GM21367 (cell line): Measurements from ENCODE around the gene KLHL36.
"Not testable (repeated sequence)": the region's sequence is repeated elsewhere in the genome, so short reads cannot be mapped to it uniquely, and the experiment has no call there.

Experiments
- ATAC-seq: cut with Tn5 transposase; IDR thresholded peaks from one replicate; pipeline ENCODE4 v1.9.1; 2021; ENCODE audit not compliant: unreplicated experiment

Gene KLHL36

GRCh38 chr16:84614968-84615813, 33.1 kb upstream of the KLHL36 start:
- ATAC-seq, result no peak

- no peak for ATAC-seq
Observed at GRCh38 chr16:84616515-84616914, 31.8 kb upstream of the KLHL36 start.

- no peak for ATAC-seq
Observed at GRCh38 chr16:84617041-84617790, 31.1 kb upstream of the KLHL36 start.

GRCh38 chr16:84617791-84618580, 30.3 kb upstream of the KLHL36 start, which contains the start of gene COTL1:
Gene COTL1 (minus strand): TSS chr16:84618078. CDS start chr16:84617914, 164 bp downstream.
- ATAC-seq, result peak; percentile 74

- no peak for ATAC-seq
Observed at GRCh38 chr16:84618581-84619460, 29.5 kb upstream of the KLHL36 start.

GRCh38 chr16:84620913-84621312, 27.4 kb upstream of the KLHL36 start:
- not testable (repeated sequence) for ATAC-seq

- ATAC-seq, result no peak
Observed at GRCh38 chr16:84625556-84625955, 22.8 kb upstream of the KLHL36 start.

GRCh38 chr16:84628226-84628731, 20.0 kb upstream of the KLHL36 start:
- ATAC-seq, result no peak

GRCh38 chr16:84629580-84629979, 18.7 kb upstream of the KLHL36 start:
- ATAC-seq, result no peak

- no peak for ATAC-seq
Observed at GRCh38 chr16:84630009-84630408, 18.3 kb upstream of the KLHL36 start.

- ATAC-seq, result no peak
Observed at GRCh38 chr16:84630446-84631152, 17.7 kb upstream of the KLHL36 start.

GRCh38 chr16:84631153-84631466, 17.2 kb upstream of the KLHL36 start:
- ATAC-seq, result no peak

- no peak for ATAC-seq
Observed at GRCh38 chr16:84631886-84632285, 16.4 kb upstream of the KLHL36 start.

- ATAC-seq, result not testable (repeated sequence)
Observed at GRCh38 chr16:84632862-84633261, 15.4 kb upstream of the KLHL36 start.

- no peak for ATAC-seq
Observed at GRCh38 chr16:84633622-84634021, 14.7 kb upstream of the KLHL36 start.

- no peak for ATAC-seq
Observed at GRCh38 chr16:84635702-84636101, 12.6 kb upstream of the KLHL36 start.

GRCh38 chr16:84637709-84638108, 10.6 kb upstream of the KLHL36 start:
- no peak for ATAC-seq

- ATAC-seq, result no peak
Observed at GRCh38 chr16:84638231-84638806, 10.0 kb upstream of the KLHL36 start.

- ATAC-seq, result no peak
Observed at GRCh38 chr16:84640145-84640544, 8.2 kb upstream of the KLHL36 start.
